IPS-NIHi7 (cell line): ENCODE data around the gene NHERF2.
"Not testable (repeated sequence)": the region's sequence is repeated elsewhere in the genome, so short reads cannot be mapped to it uniquely, and the experiment has no call there.

Source experiments
- DNase-seq: peaks from one replicate; pipeline ENCODE4 v3.0.0; 2012; ENCODE audit warnings: mixed read lengths; ENCODE audit errors: extremely low spot score

The NHERF2 gene

DNA sequence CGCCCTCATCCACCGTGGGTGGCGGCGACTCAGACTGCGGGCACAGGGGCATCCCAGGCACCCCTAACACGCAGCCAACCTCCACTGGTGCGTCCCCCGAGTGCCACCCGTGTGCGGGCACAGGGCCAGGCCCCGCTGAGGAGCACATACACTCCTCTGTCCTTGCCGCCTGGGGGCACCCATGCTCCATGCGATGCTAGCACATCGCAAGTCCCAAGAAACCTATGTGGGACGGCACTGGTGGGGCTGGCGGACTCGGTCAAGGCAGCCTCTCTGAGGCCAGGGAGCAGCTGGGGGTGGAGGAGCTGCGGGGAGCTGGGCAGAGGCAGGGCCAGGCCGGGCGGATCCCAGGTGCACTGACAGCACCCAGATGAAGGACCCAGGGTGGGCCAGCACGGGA, 21.1 kb upstream of the NHERF2 start:
- DNase-seq: no peak

- no peak for DNase-seq
Measured at GRCh38 chr16:2006317-2006716, 20.4 kb upstream of the NHERF2 start.

- no peak for DNase-seq
Measured at GRCh38 chr16:2007081-2007836, 19.4 kb upstream of the NHERF2 start.

GRCh38 chr16:2008009-2008526, 18.6 kb upstream of the NHERF2 start:
- DNase-seq: no peak

GRCh38 chr16:2008631-2009163, 18.0 kb upstream of the NHERF2 start:
- DNase-seq: no peak

GRCh38 chr16:2009164-2009711, 17.5 kb upstream of the NHERF2 start:
- DNase-seq: no peak

- DNase-seq: peak; percentile 91
Measured at GRCh38 chr16:2009791-2010510, 16.8 kb upstream of the NHERF2 start, which contains the start of gene ZNF598. Gene ZNF598, minus strand, starts transcription at chr16:2009821.

- not testable (repeated sequence) for DNase-seq
Measured at GRCh38 chr16:2011726-2012125, 15.0 kb upstream of the NHERF2 start.

DNA sequence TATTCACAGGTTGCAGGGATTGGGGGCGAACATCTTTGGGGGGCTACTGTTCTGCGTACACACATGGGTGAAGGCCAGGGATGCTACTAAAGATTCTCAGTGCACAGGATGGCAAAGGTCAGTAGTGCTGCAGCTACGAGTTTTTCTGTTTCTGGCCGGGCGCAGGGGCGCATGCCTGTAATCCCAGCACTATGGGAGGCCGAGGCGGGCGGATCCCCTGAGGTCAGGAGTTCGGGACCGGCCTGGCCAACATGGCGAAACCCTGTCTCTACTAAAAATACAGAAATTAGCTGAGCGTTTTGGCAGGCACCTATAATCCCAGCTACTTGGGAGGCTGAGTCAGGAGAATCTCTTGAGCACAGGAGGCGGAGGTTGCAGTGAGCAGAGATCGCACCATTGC, 13.2 kb upstream of the NHERF2 start:
- no peak for DNase-seq

DNA sequence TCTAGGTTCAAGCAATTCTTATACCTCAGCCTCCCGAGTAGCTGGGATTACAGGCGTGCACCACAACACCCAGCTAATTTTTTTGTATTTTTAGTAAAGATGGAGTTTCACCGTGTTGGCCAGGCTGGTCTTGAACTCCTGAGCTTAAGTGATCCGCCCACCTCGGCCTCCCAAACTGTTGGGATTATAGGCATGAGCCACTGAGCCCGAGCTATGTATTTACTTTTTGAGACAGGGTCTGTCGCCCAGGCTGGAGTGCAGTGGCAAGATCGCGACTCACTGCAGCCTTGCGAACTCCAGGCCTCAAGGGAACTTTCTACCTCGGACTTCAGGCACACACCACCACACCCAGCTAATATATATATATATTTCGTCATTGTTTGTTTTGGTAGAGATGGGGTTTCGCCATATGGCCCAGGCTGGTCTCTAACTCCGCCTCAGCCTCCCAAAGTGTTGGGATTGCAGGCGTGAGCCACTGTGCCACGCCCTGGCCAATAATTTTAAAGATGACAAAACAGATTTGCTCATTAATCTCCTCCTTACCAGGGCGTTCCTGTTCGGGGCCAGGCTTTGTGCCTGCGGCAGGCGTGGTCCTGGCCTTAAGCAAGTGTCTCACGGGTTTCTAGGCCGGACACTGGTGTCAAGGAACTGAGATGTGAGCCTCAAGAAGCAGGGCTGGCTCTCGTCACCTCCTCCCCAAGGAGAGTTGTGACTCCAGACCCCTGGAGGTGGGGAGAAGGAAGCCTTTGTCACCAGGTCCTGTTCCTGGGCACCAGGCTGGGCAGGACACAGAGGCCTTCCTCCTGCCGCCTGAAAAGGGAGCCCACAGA, 11.4 kb upstream of the NHERF2 start:
- no peak for DNase-seq

- no peak for DNase-seq
Measured at GRCh38 chr16:2015947-2016208, 10.8 kb upstream of the NHERF2 start.

GRCh38 chr16:2016407-2016922, 10.2 kb upstream of the NHERF2 start:
- no peak for DNase-seq

- DNase-seq: no peak
Measured at GRCh38 chr16:2019518-2019920, 7.2 kb upstream of the NHERF2 start, which contains the start of gene NPW. Gene NPW, plus strand, starts transcription at chr16:2019785.

DNA sequence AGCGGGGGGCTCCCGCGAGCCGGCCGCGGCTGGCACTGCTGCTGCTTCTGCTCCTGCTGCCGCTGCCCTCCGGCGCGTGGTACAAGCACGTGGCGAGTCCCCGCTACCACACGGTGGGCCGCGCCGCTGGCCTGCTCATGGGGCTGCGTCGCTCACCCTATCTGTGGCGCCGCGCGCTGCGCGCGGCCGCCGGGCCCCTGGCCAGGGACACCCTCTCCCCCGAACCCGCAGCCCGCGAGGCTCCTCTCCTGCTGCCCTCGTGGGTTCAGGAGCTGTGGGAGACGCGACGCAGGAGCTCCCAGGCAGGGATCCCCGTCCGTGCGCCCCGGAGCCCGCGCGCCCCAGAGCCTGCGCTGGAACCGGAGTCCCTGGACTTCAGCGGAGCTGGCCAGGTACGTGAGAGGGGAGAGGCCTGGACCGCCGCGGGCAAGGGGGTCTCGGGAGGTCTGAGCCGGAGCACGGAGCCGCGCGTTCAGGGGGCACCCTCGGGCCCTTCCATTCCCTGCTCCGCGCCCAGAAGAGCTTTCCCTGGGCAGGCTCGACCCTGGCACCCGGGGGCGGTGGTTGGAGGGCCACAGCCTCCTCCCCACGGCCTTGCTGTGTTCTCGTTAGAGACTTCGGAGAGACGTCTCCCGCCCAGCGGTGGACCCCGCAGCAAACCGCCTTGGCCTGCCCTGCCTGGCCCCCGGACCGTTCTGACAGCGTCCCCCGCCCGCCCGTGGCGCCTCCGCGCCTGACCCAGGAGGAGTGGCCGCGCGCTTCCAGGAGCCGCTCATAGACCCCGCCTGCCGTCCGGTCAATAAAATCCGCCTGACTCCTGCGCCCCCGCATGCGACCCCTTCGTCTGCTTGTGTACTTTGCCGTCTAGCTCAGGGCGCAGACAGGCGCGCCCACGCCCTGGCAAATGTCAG, 6.5 kb upstream of the NHERF2 start:
- DNase-seq: no peak

- peak; percentile 83 for DNase-seq
Measured at GRCh38 chr16:2022723-2023091, 4.0 kb upstream of the NHERF2 start.

- DNase-seq: peak; percentile 95
Measured at GRCh38 chr16:2023092-2024031, 3.3 kb upstream of the NHERF2 start.

GRCh38 chr16:2024032-2024420, 2.7 kb upstream of the NHERF2 start:
- DNase-seq: no peak

DNA sequence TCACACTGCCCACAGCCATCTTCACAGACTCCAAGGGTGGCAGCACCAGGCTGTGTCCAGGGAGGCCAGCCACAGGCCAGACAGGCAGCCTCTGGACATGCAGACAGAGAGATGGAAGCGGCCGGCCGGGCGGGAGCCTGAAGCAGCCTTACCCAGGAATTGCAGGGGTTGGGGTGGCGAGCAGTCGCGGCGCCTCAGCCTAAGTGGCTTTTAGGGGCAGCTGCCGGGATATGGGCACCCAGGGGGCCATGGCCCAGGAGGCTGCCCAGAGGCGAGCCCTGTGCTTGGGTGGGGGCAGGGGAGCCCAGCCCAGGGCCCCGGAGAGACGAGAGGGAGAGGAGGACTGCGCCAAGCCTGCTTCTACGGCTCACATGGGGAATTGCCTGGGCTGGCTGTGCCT, 1.5 kb upstream of the NHERF2 start:
- DNase-seq: no peak

DNA sequence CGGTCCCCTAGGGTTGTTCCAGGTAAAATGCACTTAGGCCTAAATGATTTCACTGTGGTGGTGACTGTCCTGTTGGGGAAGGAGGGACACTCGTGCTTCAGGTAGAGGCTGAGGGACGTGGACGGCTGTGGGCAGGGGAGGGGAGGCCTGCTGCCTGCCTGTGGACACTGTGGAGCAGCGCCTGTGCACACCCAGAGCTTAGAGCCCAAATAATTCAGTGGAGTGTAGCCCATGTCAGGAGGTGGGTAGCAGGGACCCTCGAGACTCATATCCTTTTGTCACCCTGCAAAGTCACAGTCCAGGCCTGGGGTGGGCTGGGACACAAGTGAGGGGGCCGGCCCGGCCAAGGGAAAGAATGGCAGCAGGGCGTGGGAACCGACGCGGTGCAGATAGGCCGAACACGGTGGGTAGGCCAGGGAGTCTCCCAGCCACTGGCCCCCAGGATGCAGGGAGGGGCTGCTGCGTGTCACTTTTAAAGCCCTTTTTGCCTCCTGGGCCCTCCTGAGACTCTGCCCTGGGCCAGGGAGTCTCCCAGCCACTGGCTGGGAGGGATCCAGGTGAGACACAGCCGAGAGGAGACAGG, 733 bp upstream of the NHERF2 start:
- DNase-seq: no peak
